KOPT-K1 (cell line): ENCODE results near the gene PHGDH.

Experiments used
- H3K27ac ChIP-seq: fragments of 200-600 bp; sonication (generic); 2 replicates; pipeline ENCODE4 v1.5.1; 2016; ENCODE audit warnings: antibody characterized with exemption, mild to moderate bottlenecking, low read depth, low read length; ENCODE audit not compliant: poor library complexity, severe bottlenecking
- H3K36me3 ChIP-seq: fragments of 200-600 bp; sonication (generic); 2 replicates; pipeline ENCODE4 v1.5.1; 2017; ENCODE audit warnings: antibody characterized with exemption, mild to moderate bottlenecking, low read length, moderate library complexity; ENCODE audit not compliant: insufficient read depth
- H3K9me3 ChIP-seq: fragments of 200-600 bp; sonication (generic); 2 replicates; pipeline ENCODE4 v1.5.1; 2017; ENCODE audit warnings: antibody characterized with exemption, low read length, mild to moderate bottlenecking; ENCODE audit not compliant: insufficient read depth, poor library complexity, severe bottlenecking

The PHGDH gene

GRCh38 chr1:119732465-119733168 is 20.9 kb downstream of the PHGDH start:
- no peak overlapping the region for H3K27ac ChIP-seq
- H3K9me3 ChIP-seq: no peaks in the 10 kb centered on the region
- peaks cover 100% of the 10 kb centered on the region for H3K36me3 ChIP-seq

- peaks cover 99% of the 10 kb centered on the region for H3K36me3 ChIP-seq
- H3K27ac ChIP-seq: no peak overlapping the region
- H3K9me3 ChIP-seq: no peaks in the 10 kb centered on the region
These were observed 22.0 kb downstream of the PHGDH start for GRCh38 chr1:119733754-119734153.

- H3K9me3 ChIP-seq: no peaks in the 10 kb centered on the region
- H3K36me3 ChIP-seq: peaks cover 99% of the 10 kb centered on the region
- no peak overlapping the region for H3K27ac ChIP-seq
These were observed 23.5 kb downstream of the PHGDH start for GRCh38 chr1:119735217-119735616.

GRCh38 chr1:119736649-119737039 is 24.9 kb downstream of the PHGDH start:
- no peak overlapping the region for H3K27ac ChIP-seq
- H3K9me3 ChIP-seq: no peaks in the 10 kb centered on the region
- H3K36me3 ChIP-seq: peaks cover 99% of the 10 kb centered on the region

GRCh38 chr1:119737040-119737682 is 25.4 kb downstream of the PHGDH start:
- Histone ChIP-seq H3K27ac (no peak overlapping the region), H3K9me3 (no peaks in the 10 kb centered on the region), H3K36me3 (peaks cover 99% of the 10 kb centered on the region)

- peaks cover 99% of the 10 kb centered on the region for H3K36me3 ChIP-seq
- H3K9me3 ChIP-seq: no peaks in the 10 kb centered on the region
- H3K27ac ChIP-seq: no peak overlapping the region
These were observed 26.5 kb downstream of the PHGDH start for GRCh38 chr1:119738100-119738720.

GRCh38 chr1:119739150-119739549 is 27.4 kb downstream of the PHGDH start:
- peaks cover 99% of the 10 kb centered on the region for H3K36me3 ChIP-seq
- no peak overlapping the region for H3K27ac ChIP-seq
- no peaks in the 10 kb centered on the region for H3K9me3 ChIP-seq

GRCh38 chr1:119740261-119740660 is 28.5 kb downstream of the PHGDH start:
- H3K27ac ChIP-seq: no peak overlapping the region
- no peaks in the 10 kb centered on the region for H3K9me3 ChIP-seq
- H3K36me3 ChIP-seq: peaks cover 93% of the 10 kb centered on the region

GRCh38 chr1:119740896-119741780 is 29.4 kb downstream of the PHGDH start:
- H3K36me3 ChIP-seq: peaks cover 84% of the 10 kb centered on the region
- H3K9me3 ChIP-seq: no peaks in the 10 kb centered on the region
- no peak overlapping the region for H3K27ac ChIP-seq

GRCh38 chr1:119742202-119742601 is 30.5 kb downstream of the PHGDH start:
- Histone ChIP-seq H3K27ac (no peak overlapping the region), H3K9me3 (no peaks in the 10 kb centered on the region), H3K36me3 (peaks cover 73% of the 10 kb centered on the region)

GRCh38 chr1:119742677-119743076 is 30.9 kb downstream of the PHGDH start:
- H3K27ac ChIP-seq: no peak overlapping the region
- H3K36me3 ChIP-seq: peaks cover 69% of the 10 kb centered on the region
- no peaks in the 10 kb centered on the region for H3K9me3 ChIP-seq

- H3K36me3 ChIP-seq: peaks cover 62% of the 10 kb centered on the region
- no peak overlapping the region for H3K27ac ChIP-seq
- H3K9me3 ChIP-seq: no peaks in the 10 kb centered on the region
These were observed 31.6 kb downstream of the PHGDH start for GRCh38 chr1:119743308-119743707.

GRCh38 chr1:119743776-119744597 is 32.3 kb downstream of the PHGDH start:
- H3K36me3 ChIP-seq: peaks cover 56% of the 10 kb centered on the region
- H3K27ac ChIP-seq: no peak overlapping the region
- no peaks in the 10 kb centered on the region for H3K9me3 ChIP-seq

GRCh38 chr1:119744598-119744942 is 32.8 kb downstream of the PHGDH start:
- Histone ChIP-seq H3K9me3 (no peaks in the 10 kb centered on the region), H3K27ac (no peak overlapping the region), H3K36me3 (peaks cover 50% of the 10 kb centered on the region)
